H7 (cell line): Measurements from ENCODE around the gene WDR74. TPM values are rescaled to one million over a fixed set of nuclear protein-coding genes. Genes with fewer than 3 reads are reported as not detected.
A peak's percentile ranks its signal among the peaks of the same experiment; 100 is the strongest.

Source experiments
- DNase-seq: peaks from one replicate; pipeline ENCODE4 v3.0.0; 2012
- H3K27me3 ChIP-seq: 2 replicates; pipeline ENCODE4 v1.6.0; 2011; ENCODE audit warnings: mild to moderate bottlenecking, low read length; ENCODE audit not compliant: control insufficient read depth, insufficient read depth
- H3K36me3 ChIP-seq: replicated peaks from 2 replicates; pipeline ENCODE4 v1.5.1; 2011; ENCODE audit warnings: low read length; ENCODE audit not compliant: control insufficient read depth, insufficient read depth
- H3K4me3 ChIP-seq: 2 replicates; pipeline ENCODE4 v1.5.1; 2011; ENCODE audit warnings: low read depth, mild to moderate bottlenecking, control low read depth, low read length, moderate library complexity; ENCODE audit not compliant: insufficient read depth
- total RNA-seq: library from RNA; depleted of rRNA; stranded (reverse); fragments of >200 nt; shearing (Covaris generic); gene quantifications from 2 replicates; pipeline ENCODE4 v1.2.3, GENCODE V29; 2014

WDR74 gene
- total RNA-seq, 1 experiment from 2014 or later: 153 TPM

GRCh38 chr11:62805076-62805892, 34.1 kb downstream of the WDR74 start, which contains the start of gene NXF1:
Gene NXF1, minus strand, starts transcription at chr11:62805440. Its CDS starts 84 bp downstream, at chr11:62805356.
- no peaks in the 10 kb centered on the region for H3K27me3 ChIP-seq
- DNase-seq: peak; percentile 99
- peak within 1 kb of the TSS; percentile 78 for H3K4me3 ChIP-seq
- H3K36me3 ChIP-seq: peaks cover 22% of the 10 kb centered on the region

- no peaks in the 10 kb centered on the region for H3K27me3 ChIP-seq
- H3K4me3 ChIP-seq: peak overlapping the region; percentile 78
- peaks cover 29% of the 10 kb centered on the region for H3K36me3 ChIP-seq
- DNase-seq: no peak
Observed at GRCh38 chr11:62804310-62805075, 34.9 kb downstream of the WDR74 start.

- Histone ChIP-seq H3K4me3 (no peak overlapping the region), H3K27me3 (no peaks in the 10 kb centered on the region), H3K36me3 (peaks cover 44% of the 10 kb centered on the region)
- DNase-seq: no peak
Observed at GRCh38 chr11:62801071-62801470, 38.3 kb downstream of the WDR74 start.

- Histone ChIP-seq H3K36me3 (peaks cover 55% of the 10 kb centered on the region), H3K4me3 (no peak overlapping the region), H3K27me3 (no peaks in the 10 kb centered on the region)
- DNase-seq: no peak
Observed at GRCh38 chr11:62799486-62799885, 39.9 kb downstream of the WDR74 start.

DNA sequence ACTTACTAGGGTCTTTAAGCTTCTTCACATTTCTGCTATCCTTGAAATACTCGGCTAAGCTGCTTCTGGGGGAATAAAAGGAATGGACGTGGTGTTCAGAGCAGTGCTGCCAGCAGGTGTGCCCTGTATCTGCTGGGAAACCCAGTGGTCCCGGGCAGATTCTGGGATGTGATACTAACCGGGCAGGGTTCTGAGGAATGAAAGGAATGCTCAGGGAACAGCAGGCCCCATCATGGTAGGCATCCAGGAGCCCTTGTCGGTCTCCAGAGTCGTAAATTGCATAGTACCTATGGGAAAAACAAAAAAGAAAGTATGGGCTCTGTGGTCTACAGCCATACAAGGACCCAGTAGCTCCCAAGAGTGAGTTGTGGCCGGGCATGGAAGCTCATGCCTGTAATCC, 43.1 kb downstream of the WDR74 start:
- Histone ChIP-seq H3K36me3 (peaks cover 50% of the 10 kb centered on the region), H3K27me3 (no peaks in the 10 kb centered on the region), H3K4me3 (no peak overlapping the region)
- no peak for DNase-seq

DNA sequence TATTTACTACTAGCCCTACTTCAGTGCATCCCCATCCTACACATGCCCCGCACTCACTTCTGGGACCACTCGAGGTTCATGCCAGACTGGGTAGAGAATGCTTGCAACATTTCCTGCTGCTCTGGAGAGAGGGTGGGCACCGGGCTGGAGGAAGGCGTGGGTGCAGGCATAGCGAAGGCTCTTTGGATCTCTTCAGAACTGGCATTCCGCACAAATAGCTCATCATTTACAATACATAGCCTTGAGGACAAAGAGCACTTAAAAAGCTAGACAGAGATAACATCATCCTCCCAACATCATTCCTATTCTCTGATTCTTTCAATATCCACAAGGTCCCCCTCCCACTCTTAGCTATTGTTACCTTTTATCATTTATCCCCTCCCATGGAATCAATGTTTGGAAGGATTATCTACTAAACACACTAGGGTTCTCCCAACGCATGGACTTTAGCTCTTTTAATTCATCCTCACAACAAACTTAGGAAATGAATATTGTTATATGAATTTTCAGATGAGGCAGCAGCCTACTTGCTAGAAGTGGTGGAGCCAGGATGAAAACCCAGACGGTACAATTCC, 45.1 kb downstream of the WDR74 start:
- Histone ChIP-seq H3K36me3 (peaks cover 39% of the 10 kb centered on the region), H3K4me3 (no peak overlapping the region), H3K27me3 (no peaks in the 10 kb centered on the region)
- DNase-seq: no peak

- Histone ChIP-seq H3K4me3 (0 out of 2 replicates have a peak overlapping the region, but pooled peaks have one; percentile 5), H3K27me3 (no peaks in the 10 kb centered on the region), H3K36me3 (peaks cover 36% of the 10 kb centered on the region)
- peak; percentile 70 for DNase-seq
Observed at GRCh38 chr11:62792202-62792575, 47.2 kb downstream of the WDR74 start.

- peaks cover 33% of the 10 kb centered on the region for H3K36me3 ChIP-seq
- H3K27me3 ChIP-seq: no peaks in the 10 kb centered on the region
- DNase-seq: peak; percentile 97
- H3K4me3 ChIP-seq: peak within 1 kb of the TSS; percentile 98
Observed at GRCh38 chr11:62791501-62792201, 47.7 kb downstream of the WDR74 start, which contains the start of gene TMEM223. Gene TMEM223, minus strand, starts transcription at chr11:62792006. Its CDS starts 12 bp downstream, at chr11:62791994.

DNA sequence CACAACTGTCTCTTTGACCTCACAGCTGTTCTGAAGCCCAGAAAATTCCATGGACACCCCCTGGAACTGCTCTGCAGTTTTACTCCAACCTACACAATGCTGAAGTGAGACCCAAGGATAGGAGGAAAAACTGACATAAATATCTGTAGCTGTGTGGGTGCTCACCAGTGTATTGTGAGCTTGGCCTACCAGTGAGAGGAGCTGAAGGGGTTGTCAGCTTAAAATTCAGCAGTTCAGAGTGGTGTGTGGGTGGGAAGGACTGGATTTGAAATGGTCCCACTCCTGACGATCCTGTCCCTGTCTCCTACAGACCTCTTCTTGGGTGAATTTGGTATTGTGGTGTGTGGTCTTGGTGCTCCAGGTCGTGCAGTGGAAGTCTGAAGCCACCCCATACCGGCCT, 49.8 kb downstream of the WDR74 start:
- no peaks in the 10 kb centered on the region for H3K27me3 ChIP-seq
- peaks cover 19% of the 10 kb centered on the region for H3K36me3 ChIP-seq
- no peak for DNase-seq
- H3K4me3 ChIP-seq: no peak overlapping the region

DNA sequence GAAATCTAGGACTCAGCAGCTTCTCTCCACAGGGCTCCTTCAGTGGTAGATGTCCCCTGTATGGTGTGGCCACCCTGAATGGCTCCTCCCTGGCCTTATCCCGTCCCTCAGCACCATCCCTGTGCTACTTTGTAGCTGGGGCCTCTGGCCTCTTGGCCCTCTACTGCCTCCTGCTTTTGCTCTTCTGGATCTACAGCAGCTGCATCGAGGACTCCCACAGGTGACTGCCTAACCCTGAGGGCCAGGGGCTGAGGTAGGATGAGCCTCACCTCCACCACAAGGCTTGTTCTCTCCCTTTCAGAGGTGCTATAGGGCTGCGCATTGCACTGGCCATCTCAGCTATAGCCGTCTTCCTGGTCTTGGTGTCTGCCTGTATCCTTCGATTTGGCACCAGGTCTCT, 50.4 kb downstream of the WDR74 start:
- Histone ChIP-seq H3K27me3 (no peaks in the 10 kb centered on the region), H3K4me3 (no peak overlapping the region), H3K36me3 (peaks cover 13% of the 10 kb centered on the region)
- DNase-seq: peak; percentile 48

DNA sequence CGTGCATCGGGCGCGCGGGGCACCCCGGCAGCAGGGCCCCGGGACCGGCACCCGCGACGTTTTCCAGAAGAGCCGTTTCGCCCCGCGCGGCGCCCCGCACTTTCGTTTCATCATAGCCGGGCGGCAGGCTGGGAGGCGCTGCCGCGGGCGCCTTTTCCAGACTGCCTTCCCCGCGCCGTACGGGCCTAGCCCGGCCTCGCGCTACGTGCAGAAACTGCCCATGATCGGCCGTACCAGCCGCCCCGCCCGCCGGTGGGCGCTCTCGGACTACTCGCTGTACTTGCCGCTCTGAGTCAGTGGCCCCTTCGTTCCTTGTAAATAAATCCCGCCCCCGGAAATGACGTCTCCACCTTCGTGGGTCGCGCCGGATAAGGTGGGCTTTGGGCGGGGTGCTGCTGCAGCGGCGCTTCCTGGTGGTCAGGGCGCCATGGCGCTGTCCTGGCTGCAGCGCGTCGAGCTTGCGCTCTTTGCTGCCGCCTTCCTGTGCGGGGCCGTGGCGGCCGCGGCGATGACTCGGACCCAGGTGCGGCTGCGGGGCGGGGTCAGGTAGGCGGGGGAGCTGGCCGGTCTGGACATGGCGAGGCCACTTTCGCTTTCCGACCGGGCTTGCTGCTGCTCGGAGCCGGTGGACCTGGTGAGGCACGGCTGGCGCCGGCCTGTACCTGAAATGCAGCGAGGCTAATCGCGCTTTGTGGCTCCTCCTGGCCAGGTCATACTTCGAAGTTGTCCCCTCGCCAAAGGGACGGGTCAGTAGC, 52.2 kb downstream of the WDR74 start, which contains the start of gene TMEM179B:
TSS of gene TMEM179B (plus strand) at position 398 of the 755 bp plus-strand sequence. CDS start at position 428, 30 bp downstream.
- DNase-seq: peak; percentile 98
- Histone ChIP-seq H3K4me3 (peak within 1 kb of the TSS; percentile 93), H3K27me3 (no peaks in the 10 kb centered on the region), H3K36me3 (peaks cover 13% of the 10 kb centered on the region)

DNA sequence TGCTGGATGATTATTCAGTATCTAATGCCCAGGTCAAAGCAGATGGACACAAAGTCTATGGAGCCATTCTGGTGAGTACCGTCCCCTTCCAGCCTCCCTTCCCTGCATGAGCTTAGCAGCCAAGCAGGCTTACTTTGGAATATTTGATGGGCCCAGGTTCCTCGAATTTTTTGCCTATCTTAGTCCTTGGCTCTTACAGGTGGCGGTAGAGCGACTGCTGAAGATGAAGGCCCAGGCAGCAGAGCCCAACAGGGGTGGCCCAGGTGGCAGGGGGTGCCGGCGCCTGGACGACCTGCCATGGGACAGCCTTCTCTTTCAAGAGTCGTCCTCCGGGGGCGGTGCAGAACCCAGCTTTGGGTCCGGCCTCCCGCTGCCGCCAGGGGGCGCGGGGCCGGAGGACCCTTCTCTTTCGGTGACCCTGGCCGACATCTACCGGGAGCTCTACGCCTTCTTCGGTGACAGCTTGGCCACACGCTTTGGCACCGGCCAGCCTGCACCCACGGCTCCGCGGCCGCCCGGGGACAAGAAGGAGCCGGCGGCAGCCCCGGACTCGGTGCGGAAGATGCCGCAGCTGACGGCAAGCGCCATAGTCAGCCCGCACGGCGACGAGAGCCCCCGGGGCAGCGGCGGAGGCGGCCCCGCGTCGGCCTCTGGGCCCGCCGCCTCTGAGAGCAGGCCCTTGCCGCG, 52.9 kb downstream of the WDR74 start:
- Histone ChIP-seq H3K27me3 (no peaks in the 10 kb centered on the region), H3K4me3 (peak overlapping the region; percentile 93), H3K36me3 (peaks cover 16% of the 10 kb centered on the region)
- peak; percentile 98 for DNase-seq
